DND-41 (cell line): ENCODE results near the gene TUBB2A.

ENCODE experiments used
- CTCF ChIP-seq: IDR thresholded peaks from 2 replicates; pipeline ENCODE4 v1.5.1; 2012; ENCODE audit warnings: borderline replicate concordance, low read length, moderate library complexity, mild to moderate bottlenecking; ENCODE audit not compliant: poor library complexity, severe bottlenecking; ENCODE audit errors: extremely low read depth
- EZH2 ChIP-seq: IDR thresholded peaks from 3 replicates; pipeline ENCODE4 v1.6.1; 2012; ENCODE audit warnings: borderline replicate concordance, low read depth, mild to moderate bottlenecking, moderate library complexity, low read length, inconsistent platforms; ENCODE audit not compliant: severe bottlenecking

- TF ChIP-seq CTCF (no peak), EZH2 (no peak)
These were observed 45.8 kb upstream of the TUBB2A start for GRCh38 chr6:3202999-3203696.
